GM21367 (cell line): ENCODE measurements around the gene SLC2A1.

ENCODE experiments used
- ATAC-seq: cut with Tn5 transposase; IDR thresholded peaks from one replicate; pipeline ENCODE4 v1.9.1; 2021; ENCODE audit not compliant: unreplicated experiment

SLC2A1 gene

DNA sequence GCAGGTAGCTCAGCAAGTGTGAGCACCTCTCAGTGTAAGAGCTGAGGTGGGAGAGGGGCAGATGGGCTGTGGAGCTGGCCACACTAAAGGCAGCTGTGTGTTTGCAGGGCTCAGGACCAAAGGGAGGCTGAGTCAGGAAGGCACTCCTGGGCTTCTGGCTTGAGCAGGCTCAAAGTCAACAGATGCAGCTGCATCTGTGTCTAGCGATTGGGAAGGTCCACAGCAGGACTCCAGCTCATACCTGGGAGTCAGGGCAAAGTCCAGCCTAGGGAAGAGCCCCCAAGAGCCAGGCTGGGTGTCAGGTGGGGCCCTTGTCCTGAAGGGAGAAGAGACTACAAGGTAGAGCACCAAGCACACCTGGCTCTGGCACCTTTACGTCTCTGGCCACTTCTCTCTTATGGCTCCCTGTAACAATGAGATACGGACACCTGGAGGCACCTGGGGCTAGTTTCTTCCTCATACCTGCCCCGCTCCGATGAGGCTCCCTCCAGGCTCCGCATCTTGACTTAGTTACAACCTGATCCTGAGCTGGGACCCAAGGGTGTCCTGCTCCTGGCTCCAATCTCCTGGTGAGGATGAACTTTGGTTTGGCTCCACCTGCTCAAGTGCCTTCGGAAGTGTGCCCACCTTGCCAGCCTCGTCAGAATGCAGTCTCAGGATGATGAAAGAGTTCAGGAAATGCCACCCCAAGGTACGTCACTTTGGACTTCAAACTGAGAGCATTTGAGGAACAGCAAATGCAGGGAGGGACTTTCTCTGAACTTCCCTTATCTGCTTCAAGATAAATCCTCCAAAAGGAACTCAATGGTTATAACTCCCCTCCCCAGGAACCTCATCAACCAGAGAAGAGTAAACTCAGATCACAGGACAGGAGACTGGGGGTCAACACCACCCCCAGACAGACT, 21.5 kb upstream of the SLC2A1 start:
- no peak for ATAC-seq

DNA sequence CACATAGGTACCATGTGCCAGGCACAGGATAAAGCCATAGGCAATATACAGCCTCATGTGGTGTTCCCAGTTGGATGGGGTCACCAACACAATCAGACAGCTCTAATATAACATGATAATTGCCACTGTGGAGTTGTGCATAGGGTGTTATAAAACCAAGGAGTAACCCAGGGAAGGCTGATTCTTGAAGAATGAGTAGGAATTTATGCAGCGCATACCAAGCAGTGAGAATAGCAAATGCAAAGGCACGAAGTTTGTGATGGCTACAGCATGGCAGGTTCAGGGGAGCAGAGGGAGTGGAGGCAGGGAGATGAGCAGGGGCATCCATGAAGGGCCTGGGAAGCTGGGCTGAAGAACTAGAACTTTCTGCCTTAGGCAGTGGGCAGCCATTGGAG, 20.4 kb upstream of the SLC2A1 start:
- ATAC-seq = no peak

DNA sequence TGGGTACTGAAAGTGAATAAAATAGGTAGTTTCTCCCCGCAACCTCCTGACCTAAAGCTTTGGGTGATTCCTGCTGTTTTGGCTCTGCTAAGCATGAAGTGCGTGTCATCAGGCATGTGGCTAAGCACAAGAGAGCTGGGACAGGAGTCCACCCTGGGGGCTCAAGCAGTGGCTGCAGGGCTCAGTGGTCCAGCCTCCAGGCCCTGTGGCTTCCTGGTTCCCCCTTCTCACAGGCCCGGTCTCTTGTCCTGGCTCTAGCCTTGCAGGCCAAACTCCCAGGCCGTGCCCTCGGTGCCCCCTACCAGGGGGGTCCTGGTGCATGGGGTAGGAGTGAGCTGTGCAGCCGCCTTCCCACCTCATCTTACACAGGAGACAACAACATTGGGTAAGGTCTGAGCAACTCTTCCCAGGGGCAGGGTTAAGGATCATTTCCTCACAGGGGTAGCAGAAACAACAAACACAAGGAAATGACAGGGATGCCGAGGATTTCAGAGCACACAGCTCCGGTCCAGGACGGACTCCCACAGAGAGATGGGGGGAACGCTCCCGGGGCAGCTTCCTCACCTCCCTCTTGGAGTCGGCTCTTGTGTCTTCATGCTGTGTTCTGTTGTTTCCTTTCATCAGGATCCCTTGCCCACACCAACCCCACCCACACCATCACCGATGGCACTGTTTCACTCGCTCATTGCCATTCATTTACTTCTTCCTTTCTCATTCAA, 19.8 kb upstream of the SLC2A1 start:
- ATAC-seq = no peak

DNA sequence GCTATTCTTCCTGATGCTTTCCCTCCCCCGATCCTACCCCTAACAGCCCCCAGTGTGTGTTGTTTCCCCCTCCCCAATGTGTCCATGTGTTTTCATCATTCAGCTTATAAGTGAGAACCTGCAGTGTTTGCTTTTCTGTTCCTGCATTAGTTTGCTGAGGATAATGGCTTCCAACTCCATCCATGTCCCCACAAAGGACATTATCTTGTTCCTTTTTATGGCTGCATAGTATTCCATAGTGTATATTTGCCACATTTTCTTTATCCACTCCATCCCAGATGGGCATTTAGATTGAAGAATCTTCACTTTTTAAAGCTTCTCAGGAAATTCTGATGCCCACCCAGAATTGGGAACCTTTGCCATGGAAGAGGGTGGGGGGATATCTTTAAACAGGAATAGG, 19.0 kb upstream of the SLC2A1 start:
- ATAC-seq = no peak

GRCh38 chr1:42975561-42976225, 17.0 kb upstream of the SLC2A1 start:
- ATAC-seq = no peak

- ATAC-seq = no peak
These were observed 16.2 kb upstream of the SLC2A1 start for GRCh38 chr1:42974767-42975437.

- ATAC-seq = no peak
These were observed 15.1 kb upstream of the SLC2A1 start for GRCh38 chr1:42973799-42974198.

- ATAC-seq = no peak
These were observed 14.6 kb upstream of the SLC2A1 start for GRCh38 chr1:42973286-42973685.

GRCh38 chr1:42971841-42972291, 13.2 kb upstream of the SLC2A1 start:
- ATAC-seq = no peak

GRCh38 chr1:42970143-42970542, 11.5 kb upstream of the SLC2A1 start:
- no peak for ATAC-seq

- no peak for ATAC-seq
These were observed 10.0 kb upstream of the SLC2A1 start for GRCh38 chr1:42968654-42969053.

GRCh38 chr1:42966688-42967612, 8.3 kb upstream of the SLC2A1 start:
- no peak for ATAC-seq

GRCh38 chr1:42965378-42965777, 6.7 kb upstream of the SLC2A1 start:
- ATAC-seq = no peak

DNA sequence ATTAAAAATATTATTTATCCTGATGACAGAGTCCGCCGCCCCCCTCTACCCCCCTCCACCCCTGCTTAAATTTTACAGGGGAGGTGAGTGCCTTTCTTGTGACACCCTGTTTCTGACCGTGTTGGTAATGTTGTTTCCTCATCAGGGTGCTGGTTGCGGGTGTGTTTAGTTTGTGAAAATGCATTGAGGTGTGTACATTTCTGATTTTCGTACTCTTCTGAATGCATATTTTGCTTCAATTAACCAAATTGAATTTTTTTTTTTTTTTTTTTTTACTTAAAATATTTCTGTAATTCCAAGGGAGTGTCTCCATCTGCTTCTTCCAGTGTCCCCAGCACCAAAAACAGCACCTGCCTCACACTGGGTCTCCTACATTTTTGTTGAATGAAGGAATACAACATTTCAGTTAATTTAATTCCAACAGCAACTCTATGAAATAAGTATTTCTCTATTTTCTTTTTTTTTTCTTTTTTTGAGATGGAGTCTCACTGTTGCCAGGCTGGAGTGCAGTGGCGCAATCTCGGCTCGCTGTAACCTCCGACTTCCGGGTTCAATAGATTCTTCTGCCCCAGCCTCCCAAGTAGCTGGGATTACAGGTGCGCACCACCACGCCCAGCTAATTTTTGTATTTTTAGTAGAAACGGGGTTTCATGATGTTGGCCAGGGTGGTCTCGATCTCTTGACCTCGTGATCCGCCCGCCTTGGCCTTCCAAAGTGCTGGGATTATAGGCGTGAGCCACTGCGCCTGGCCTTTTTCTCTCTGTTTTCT, 5.6 kb upstream of the SLC2A1 start:
- ATAC-seq = no peak

- ATAC-seq = no peak
These were observed 4.8 kb upstream of the SLC2A1 start for GRCh38 chr1:42963378-42964043.

GRCh38 chr1:42962641-42963377, 4.1 kb upstream of the SLC2A1 start:
- no peak for ATAC-seq

GRCh38 chr1:42961312-42962091, 2.8 kb upstream of the SLC2A1 start:
- ATAC-seq = no peak
